ENCODE results near the gene NINJ2.

NINJ2 gene

GRCh38 chr12:546265-546919 lies 116.9 kb downstream of the NINJ2 start:
- Mint-ChIP-seq H3K27ac (no peak overlapping the region), H3K9me3 (no peaks in the 10 kb centered on the region), H3K27me3 (peaks cover 19% of the 10 kb centered on the region), H3K36me3 (ENCODE audit: low read depth) (no peaks in the 10 kb centered on the region), H3K4me3 (no peak overlapping the region), H3K4me1 (peaks cover 1% of the 10 kb centered on the region)
- DNase-seq (no peak), ATAC-seq (no peak)

GRCh38 chr12:545835-546234 lies 117.4 kb downstream of the NINJ2 start:
- Mint-ChIP-seq H3K27ac (no peak overlapping the region), H3K27me3 (peaks cover 19% of the 10 kb centered on the region), H3K4me1 (no peaks in the 10 kb centered on the region), H3K9me3 (no peaks in the 10 kb centered on the region), H3K4me3 (no peak overlapping the region), H3K36me3 (ENCODE audit: low read depth) (no peaks in the 10 kb centered on the region)
- no peak for ATAC-seq
- DNase-seq: no peak

- no peak overlapping the region for H3K27ac Mint-ChIP-seq
- H3K27me3 Mint-ChIP-seq: peaks cover 21% of the 10 kb centered on the region
- H3K4me3 Mint-ChIP-seq: no peak overlapping the region
These were observed 118.2 kb downstream of the NINJ2 start for GRCh38 chr12:544941-545635.

GRCh38 chr12:544142-544541 lies 119.1 kb downstream of the NINJ2 start:
- ATAC-seq (no peak), DNase-seq (no peak)
- peaks cover 21% of the 10 kb centered on the region for H3K27me3 Mint-ChIP-seq
- H3K9me3 Mint-ChIP-seq: no peaks in the 10 kb centered on the region
- no peak overlapping the region for H3K27ac Mint-ChIP-seq
- H3K36me3 Mint-ChIP-seq (ENCODE audit: low read depth): no peaks in the 10 kb centered on the region
- peaks cover 10% of the 10 kb centered on the region for H3K4me1 Mint-ChIP-seq
- H3K4me3 Mint-ChIP-seq: no peak overlapping the region

More at GRCh38 chr12:544941-545635, 118.2 kb downstream of the NINJ2 start:
- ATAC-seq: no peak
- Mint-ChIP-seq H3K9me3 (no peaks in the 10 kb centered on the region), H3K4me1 (peaks cover 4% of the 10 kb centered on the region), H3K36me3 (ENCODE audit: low read depth) (no peaks in the 10 kb centered on the region)
- no peak for DNase-seq

GRCh38 chr12:543114-543451 lies 120.2 kb downstream of the NINJ2 start:
- H3K27ac Mint-ChIP-seq: no peak overlapping the region
- no peaks in the 10 kb centered on the region for H3K36me3 Mint-ChIP-seq (ENCODE audit: low read depth)
- no peak for DNase-seq
- no peak for ATAC-seq
- H3K27me3 Mint-ChIP-seq: peaks cover 21% of the 10 kb centered on the region
- no peak overlapping the region for H3K4me3 Mint-ChIP-seq
- peaks cover 16% of the 10 kb centered on the region for H3K4me1 Mint-ChIP-seq
- H3K9me3 Mint-ChIP-seq: no peaks in the 10 kb centered on the region

GRCh38 chr12:542395-543113 lies 120.7 kb downstream of the NINJ2 start:
- ATAC-seq: no peak
- Mint-ChIP-seq H3K4me3 (no peak overlapping the region), H3K4me1 (peaks cover 16% of the 10 kb centered on the region)

GRCh38 chr12:541676-542324 lies 121.4 kb downstream of the NINJ2 start:
- no peaks in the 10 kb centered on the region for H3K9me3 Mint-ChIP-seq
- no peaks in the 10 kb centered on the region for H3K36me3 Mint-ChIP-seq (ENCODE audit: low read depth)
- H3K27ac Mint-ChIP-seq: no peak overlapping the region
- H3K4me1 Mint-ChIP-seq: peaks cover 16% of the 10 kb centered on the region
- no peak overlapping the region for H3K4me3 Mint-ChIP-seq
- peaks cover 17% of the 10 kb centered on the region for H3K27me3 Mint-ChIP-seq
- ATAC-seq (no peak), DNase-seq (no peak)

More at GRCh38 chr12:542395-543113, 120.7 kb downstream of the NINJ2 start:
- DNase-seq: no peak
- H3K36me3 Mint-ChIP-seq (ENCODE audit: low read depth): no peaks in the 10 kb centered on the region
- no peak overlapping the region for H3K27ac Mint-ChIP-seq
- H3K9me3 Mint-ChIP-seq: no peaks in the 10 kb centered on the region
- peaks cover 19% of the 10 kb centered on the region for H3K27me3 Mint-ChIP-seq

- Mint-ChIP-seq H3K27ac (no peak overlapping the region), H3K36me3 (ENCODE audit: low read depth) (no peaks in the 10 kb centered on the region), H3K4me1 (peaks cover 16% of the 10 kb centered on the region), H3K27me3 (peaks cover 7% of the 10 kb centered on the region), H3K9me3 (no peaks in the 10 kb centered on the region), H3K4me3 (no peak overlapping the region)
- DNase-seq: no peak
- no peak for ATAC-seq
These were observed 123.5 kb downstream of the NINJ2 start for GRCh38 chr12:539540-540310.

- peak; percentile 45 for ATAC-seq
- Mint-ChIP-seq H3K27ac (peak overlapping the region; percentile 16), H3K4me1 (peaks cover 16% of the 10 kb centered on the region), H3K27me3 (peaks cover 2% of the 10 kb centered on the region), H3K36me3 (ENCODE audit: low read depth) (no peaks in the 10 kb centered on the region), H3K4me3 (no peak overlapping the region), H3K9me3 (no peaks in the 10 kb centered on the region)
- no peak for DNase-seq
These were observed 124.3 kb downstream of the NINJ2 start for GRCh38 chr12:538731-539539.

- Mint-ChIP-seq H3K9me3 (no peaks in the 10 kb centered on the region), H3K27me3 (peaks cover 2% of the 10 kb centered on the region), H3K27ac (no peak overlapping the region), H3K36me3 (ENCODE audit: low read depth) (no peaks in the 10 kb centered on the region), H3K4me1 (peaks cover 16% of the 10 kb centered on the region), H3K4me3 (no peak overlapping the region)
- ATAC-seq: no peak
- no peak for DNase-seq
These were observed 125.5 kb downstream of the NINJ2 start for GRCh38 chr12:537772-538171.

- peaks cover 6% of the 10 kb centered on the region for H3K9me3 Mint-ChIP-seq
- H3K4me1 Mint-ChIP-seq: peaks cover 16% of the 10 kb centered on the region
- H3K4me3 Mint-ChIP-seq: no peak overlapping the region
- H3K36me3 Mint-ChIP-seq (ENCODE audit: low read depth): no peaks in the 10 kb centered on the region
- H3K27ac Mint-ChIP-seq: no peak overlapping the region
- no peak for ATAC-seq
- no peak for DNase-seq
- peaks cover 2% of the 10 kb centered on the region for H3K27me3 Mint-ChIP-seq
These were observed 126.4 kb downstream of the NINJ2 start for GRCh38 chr12:536751-537245.

- H3K27ac Mint-ChIP-seq: no peak overlapping the region
- no peak for ATAC-seq
- peaks cover 15% of the 10 kb centered on the region for H3K4me1 Mint-ChIP-seq
- peaks cover under 1% of the 10 kb centered on the region for H3K27me3 Mint-ChIP-seq
- H3K9me3 Mint-ChIP-seq: peaks cover 9% of the 10 kb centered on the region
- DNase-seq: no peak
- no peaks in the 10 kb centered on the region for H3K36me3 Mint-ChIP-seq (ENCODE audit: low read depth)
- H3K4me3 Mint-ChIP-seq: no peak overlapping the region
These were observed 127.8 kb downstream of the NINJ2 start for GRCh38 chr12:535396-535795.

GRCh38 chr12:534216-534615 lies 129.0 kb downstream of the NINJ2 start:
- DNase-seq (no peak), ATAC-seq (no peak)
- H3K4me1 Mint-ChIP-seq: peaks cover 7% of the 10 kb centered on the region
- no peaks in the 10 kb centered on the region for H3K27me3 Mint-ChIP-seq
- no peaks in the 10 kb centered on the region for H3K36me3 Mint-ChIP-seq (ENCODE audit: low read depth)
- no peak overlapping the region for H3K27ac Mint-ChIP-seq
- H3K9me3 Mint-ChIP-seq: peaks cover 13% of the 10 kb centered on the region
- no peak overlapping the region for H3K4me3 Mint-ChIP-seq

Data from activated naive CD8-positive, alpha-beta T cell treated with anti-CD3 and anti-CD28 coated beads, Interleukin-2, amount 50 U/mL, for 24 hours (primary cell).